ENCODE data around the gene GPAM.

GPAM gene

GRCh38 chr10:112137154-112137987, 46.2 kb downstream of the GPAM start:
- H3K4me1 ChIP-seq (ENCODE audit: insufficient read depth, poor library complexity, severe bottlenecking) = no peaks in the 10 kb centered on the region
- H3K9me3 ChIP-seq (ENCODE audit: severe bottlenecking) = no peaks in the 10 kb centered on the region
- no peaks in the 10 kb centered on the region for H3K36me3 ChIP-seq (ENCODE audit: low read depth)
- ATAC-seq (ENCODE audit: low read depth) = peak; percentile 72
- TF ChIP-seq, protein P1, sequence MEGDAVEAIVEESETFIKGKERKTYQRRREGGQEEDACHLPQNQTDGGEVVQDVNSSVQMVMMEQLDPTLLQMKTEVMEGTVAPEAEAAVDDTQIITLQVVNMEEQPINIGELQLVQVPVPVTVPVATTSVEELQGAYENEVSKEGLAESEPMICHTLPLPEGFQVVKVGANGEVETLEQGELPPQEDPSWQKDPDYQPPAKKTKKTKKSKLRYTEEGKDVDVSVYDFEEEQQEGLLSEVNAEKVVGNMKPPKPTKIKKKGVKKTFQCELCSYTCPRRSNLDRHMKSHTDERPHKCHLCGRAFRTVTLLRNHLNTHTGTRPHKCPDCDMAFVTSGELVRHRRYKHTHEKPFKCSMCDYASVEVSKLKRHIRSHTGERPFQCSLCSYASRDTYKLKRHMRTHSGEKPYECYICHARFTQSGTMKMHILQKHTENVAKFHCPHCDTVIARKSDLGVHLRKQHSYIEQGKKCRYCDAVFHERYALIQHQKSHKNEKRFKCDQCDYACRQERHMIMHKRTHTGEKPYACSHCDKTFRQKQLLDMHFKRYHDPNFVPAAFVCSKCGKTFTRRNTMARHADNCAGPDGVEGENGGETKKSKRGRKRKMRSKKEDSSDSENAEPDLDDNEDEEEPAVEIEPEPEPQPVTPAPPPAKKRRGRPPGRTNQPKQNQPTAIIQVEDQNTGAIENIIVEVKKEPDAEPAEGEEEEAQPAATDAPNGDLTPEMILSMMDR (IDR thresholded peaks at IDR 0.05; ENCODE audit: poor library complexity, severe bottlenecking) = peak; percentile 87
- H3K4me3 ChIP-seq (ENCODE audit: severe bottlenecking) = no peak overlapping the region
- no peak for DNase-seq (ENCODE audit: low spot score)
- H3K27ac ChIP-seq (ENCODE audit: poor library complexity, severe bottlenecking) = no peak overlapping the region
- no peaks in the 10 kb centered on the region for H3K27me3 ChIP-seq (ENCODE audit: insufficient read depth, poor library complexity, severe bottlenecking)

DNA sequence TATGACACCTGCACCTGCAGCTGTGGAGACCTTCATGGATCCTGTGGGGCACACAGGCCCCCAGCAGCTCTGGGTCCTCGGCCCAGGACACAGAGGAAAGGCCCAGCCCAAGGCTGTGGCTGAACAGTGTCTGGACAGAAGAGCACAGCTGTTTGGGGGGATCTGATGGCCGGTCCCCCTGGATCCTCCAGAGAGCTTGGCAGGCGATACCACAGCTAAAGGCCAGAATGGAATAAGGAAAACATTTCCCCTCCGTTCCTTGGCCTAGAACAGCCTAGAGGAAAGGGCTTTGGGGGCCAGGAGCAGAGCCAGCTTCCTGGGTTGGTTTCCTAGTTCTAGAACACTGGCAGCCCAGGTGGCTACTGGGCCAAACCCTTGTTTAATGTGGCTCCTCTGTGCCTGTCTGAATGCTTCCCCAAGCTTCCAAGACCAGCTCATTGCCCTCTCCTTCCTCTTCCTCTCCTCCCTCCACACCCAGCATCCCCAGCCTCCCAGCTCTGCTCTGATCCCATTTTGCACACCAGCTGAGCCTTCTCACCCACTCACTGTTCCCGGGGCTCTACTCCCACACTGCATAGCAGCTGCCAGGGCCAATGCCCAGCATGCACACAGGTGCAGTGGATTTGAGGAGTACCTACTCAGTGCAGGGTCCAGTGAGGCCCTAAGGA, 46.9 kb downstream of the GPAM start:
- no peak overlapping the region for H3K4me3 ChIP-seq (ENCODE audit: severe bottlenecking)
- TF ChIP-seq, protein P1 (IDR thresholded peaks at IDR 0.05; ENCODE audit: poor library complexity, severe bottlenecking) = no peak
- DNase-seq (ENCODE audit: low spot score) = no peak
- H3K4me1 ChIP-seq (ENCODE audit: insufficient read depth, poor library complexity, severe bottlenecking) = no peaks in the 10 kb centered on the region
- H3K27ac ChIP-seq (ENCODE audit: poor library complexity, severe bottlenecking) = no peak overlapping the region
- no peaks in the 10 kb centered on the region for H3K27me3 ChIP-seq (ENCODE audit: insufficient read depth, poor library complexity, severe bottlenecking)
- ATAC-seq (ENCODE audit: low read depth) = no peak
- H3K9me3 ChIP-seq (ENCODE audit: severe bottlenecking) = no peaks in the 10 kb centered on the region
- H3K36me3 ChIP-seq (ENCODE audit: low read depth) = no peaks in the 10 kb centered on the region

- no peak for DNase-seq (ENCODE audit: low spot score)
- Histone ChIP-seq H3K27me3 (ENCODE audit: insufficient read depth, poor library complexity, severe bottlenecking) (no peaks in the 10 kb centered on the region), H3K4me1 (ENCODE audit: insufficient read depth, poor library complexity, severe bottlenecking) (no peaks in the 10 kb centered on the region), H3K27ac (ENCODE audit: poor library complexity, severe bottlenecking) (no peak overlapping the region), H3K4me3 (ENCODE audit: severe bottlenecking) (no peak overlapping the region), H3K36me3 (ENCODE audit: low read depth) (no peaks in the 10 kb centered on the region), H3K9me3 (ENCODE audit: severe bottlenecking) (no peaks in the 10 kb centered on the region)
- TF ChIP-seq, protein P1 (IDR thresholded peaks at IDR 0.05; ENCODE audit: poor library complexity, severe bottlenecking) = no peak
- ATAC-seq (ENCODE audit: low read depth) = no peak
Observed at GRCh38 chr10:112135604-112136003, 48.0 kb downstream of the GPAM start.

DNA sequence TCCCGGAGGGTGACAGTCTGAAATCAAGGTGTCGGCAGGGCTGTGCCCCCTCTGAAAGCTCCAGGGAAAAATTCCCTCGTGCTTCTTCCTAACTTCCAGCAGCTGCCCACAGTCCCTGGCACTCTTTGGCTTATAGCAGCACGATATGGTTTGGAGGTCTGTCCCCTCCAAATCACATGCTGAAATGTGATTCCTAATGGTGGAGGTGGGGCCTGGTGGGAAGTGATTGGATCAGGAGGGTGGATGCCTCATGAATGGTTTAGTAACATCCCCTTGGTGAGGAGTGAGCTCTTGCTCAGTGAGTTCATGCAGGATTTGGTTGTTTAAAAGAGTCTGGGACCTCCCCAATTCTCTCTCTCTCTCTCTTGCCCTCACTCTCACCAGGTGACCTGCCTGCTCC, 51.1 kb downstream of the GPAM start:
- TF ChIP-seq, protein P1 (IDR thresholded peaks at IDR 0.05; ENCODE audit: poor library complexity, severe bottlenecking) = no peak
- no peaks in the 10 kb centered on the region for H3K9me3 ChIP-seq (ENCODE audit: severe bottlenecking)
- no peak overlapping the region for H3K4me3 ChIP-seq (ENCODE audit: severe bottlenecking)
- no peaks in the 10 kb centered on the region for H3K4me1 ChIP-seq (ENCODE audit: insufficient read depth, poor library complexity, severe bottlenecking)
- H3K36me3 ChIP-seq (ENCODE audit: low read depth) = no peaks in the 10 kb centered on the region
- DNase-seq (ENCODE audit: low spot score) (no peak), ATAC-seq (ENCODE audit: low read depth) (no peak)
- no peak overlapping the region for H3K27ac ChIP-seq (ENCODE audit: poor library complexity, severe bottlenecking)
- H3K27me3 ChIP-seq (ENCODE audit: insufficient read depth, poor library complexity, severe bottlenecking) = no peaks in the 10 kb centered on the region

DNA sequence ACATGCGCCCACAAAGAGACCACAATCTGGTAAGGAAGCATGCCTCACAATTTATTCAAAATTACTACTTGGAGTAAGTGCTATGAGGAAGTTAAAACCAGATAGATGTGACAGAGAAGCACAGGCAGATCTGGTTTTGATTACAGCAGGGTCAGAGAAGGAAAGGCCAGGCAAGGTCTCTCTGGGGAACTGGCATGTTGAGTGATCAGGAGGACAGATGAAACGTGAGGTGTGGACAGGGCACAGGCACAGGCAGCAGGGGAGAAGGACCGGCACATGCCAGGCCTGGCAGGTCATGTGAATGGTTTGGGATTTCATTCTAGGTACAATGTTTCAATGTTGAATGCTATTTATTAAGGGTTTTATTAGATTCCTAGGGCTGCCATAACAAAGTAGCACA, 51.6 kb downstream of the GPAM start:
- Histone ChIP-seq H3K27ac (ENCODE audit: poor library complexity, severe bottlenecking) (no peak overlapping the region), H3K4me1 (ENCODE audit: insufficient read depth, poor library complexity, severe bottlenecking) (no peaks in the 10 kb centered on the region), H3K36me3 (ENCODE audit: low read depth) (no peaks in the 10 kb centered on the region), H3K27me3 (ENCODE audit: insufficient read depth, poor library complexity, severe bottlenecking) (no peaks in the 10 kb centered on the region), H3K9me3 (ENCODE audit: severe bottlenecking) (no peaks in the 10 kb centered on the region), H3K4me3 (ENCODE audit: severe bottlenecking) (no peak overlapping the region)
- ATAC-seq (ENCODE audit: low read depth) (no peak), DNase-seq (ENCODE audit: low spot score) (no peak)
- TF ChIP-seq, protein P1 (IDR thresholded peaks at IDR 0.05; ENCODE audit: poor library complexity, severe bottlenecking) = no peak
